Endothelial cell (in vitro differentiated cells): ENCODE results near the gene CCN2. TPM values are rescaled to one million over a fixed set of nuclear protein-coding genes. Genes with fewer than 3 reads are reported as not detected.

ENCODE experiments used
- DNase-seq: peaks from one replicate; pipeline ENCODE4 v3.0.0; 2021; ENCODE audit warnings: low spot score
- H3K27ac Mint-ChIP-seq: one replicate; pipeline ENCODE4 v1.8.0; 2021; ENCODE audit warnings: mixed read lengths, inconsistent platforms; ENCODE audit not compliant: unreplicated experiment
- H3K27me3 Mint-ChIP-seq: one replicate; pipeline ENCODE4 v1.8.0; 2021; ENCODE audit warnings: mild to moderate bottlenecking, moderate library complexity, mixed read lengths, inconsistent platforms; ENCODE audit not compliant: unreplicated experiment
- H3K36me3 Mint-ChIP-seq: one replicate; pipeline ENCODE4 v1.8.0; 2021; ENCODE audit warnings: mild to moderate bottlenecking, low read depth, mixed read lengths, inconsistent platforms; ENCODE audit not compliant: unreplicated experiment
- H3K4me1 Mint-ChIP-seq: one replicate; pipeline ENCODE4 v1.8.0; 2021; ENCODE audit warnings: mild to moderate bottlenecking, mixed read lengths, inconsistent platforms; ENCODE audit not compliant: unreplicated experiment
- H3K4me3 Mint-ChIP-seq: one replicate; pipeline ENCODE4 v1.8.0; 2021; ENCODE audit warnings: mild to moderate bottlenecking, mixed read lengths, inconsistent platforms; ENCODE audit not compliant: unreplicated experiment
- H3K9me3 Mint-ChIP-seq: one replicate; pipeline ENCODE4 v1.8.0; 2021; ENCODE audit warnings: mixed read lengths, inconsistent platforms; ENCODE audit not compliant: unreplicated experiment
- CTCF ChIP-seq: fragments of 200-600 bp; sonication (generic); IDR thresholded peaks from one replicate; pipeline ENCODE4 v1.5.0; 2021; ENCODE audit warnings: antibody characterized with exemption; ENCODE audit not compliant: unreplicated experiment
- total RNA-seq: library from RNA; stranded (reverse); fragmentation: NEBNext Ultra II Directional; extraction: Animal tissue kit (Norgen Biotek cat#: 25700); gene quantifications from one replicate; pipeline ENCODE4 v1.2.1, GENCODE V29; 2021; ENCODE audit not compliant: unreplicated experiment

The CCN2 gene
- total RNA-seq, 1 donor from 2014 or later: 12.0 TPM

GRCh38 chr6:131958095-131958494 is 6.9 kb upstream of the CCN2 start:
- no peaks in the 10 kb centered on the region for H3K36me3 Mint-ChIP-seq
- DNase-seq: no peak

DNA sequence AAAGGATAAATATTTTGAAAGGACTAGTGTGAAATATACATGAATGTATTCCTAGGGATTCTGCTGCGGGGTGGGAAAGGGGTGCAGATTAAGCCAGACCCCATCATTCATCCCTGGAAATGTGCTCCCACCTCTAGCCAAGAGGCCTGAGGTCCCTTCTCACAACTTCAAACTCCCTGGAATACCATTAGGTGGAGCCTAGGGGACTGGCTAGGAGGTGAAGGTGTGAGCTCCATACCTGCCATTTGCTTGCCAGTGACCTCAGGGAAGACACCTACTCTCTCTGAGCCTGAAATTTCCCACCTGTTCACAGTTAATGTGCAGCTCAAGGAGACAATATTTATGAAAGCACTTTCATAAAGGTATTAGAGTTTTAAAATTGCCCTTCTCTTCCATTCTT is 4.7 kb upstream of the CCN2 start:
- no peak for DNase-seq
- TF ChIP-seq CTCF: no peak
- Mint-ChIP-seq H3K27me3 (peaks cover 6% of the 10 kb centered on the region), H3K9me3 (no peaks in the 10 kb centered on the region), H3K4me3 (no peak overlapping the region), H3K27ac (no peak overlapping the region), H3K4me1 (peaks cover 17% of the 10 kb centered on the region), H3K36me3 (no peaks in the 10 kb centered on the region)

More at GRCh38 chr6:131958095-131958494, 6.9 kb upstream of the CCN2 start:
- Mint-ChIP-seq H3K27me3 (no peaks in the 10 kb centered on the region), H3K9me3 (no peaks in the 10 kb centered on the region), H3K4me3 (no peak overlapping the region), H3K27ac (no peak overlapping the region), H3K4me1 (peaks cover 9% of the 10 kb centered on the region)
- no peak for TF ChIP-seq CTCF

- no peak for DNase-seq
- no peak overlapping the region for H3K4me3 Mint-ChIP-seq
- H3K9me3 Mint-ChIP-seq: no peaks in the 10 kb centered on the region
- no peaks in the 10 kb centered on the region for H3K36me3 Mint-ChIP-seq
- no peak overlapping the region for H3K27ac Mint-ChIP-seq
- TF ChIP-seq CTCF: no peak
- peaks cover 9% of the 10 kb centered on the region for H3K27me3 Mint-ChIP-seq
- H3K4me1 Mint-ChIP-seq: peaks cover 20% of the 10 kb centered on the region
Measured at GRCh38 chr6:131955192-131955591, 4.0 kb upstream of the CCN2 start.

GRCh38 chr6:131954775-131955107 is 3.6 kb upstream of the CCN2 start:
- Mint-ChIP-seq H3K4me3 (no peak overlapping the region), H3K9me3 (no peaks in the 10 kb centered on the region), H3K27ac (no peak overlapping the region), H3K27me3 (peaks cover 12% of the 10 kb centered on the region), H3K36me3 (no peaks in the 10 kb centered on the region), H3K4me1 (peaks cover 23% of the 10 kb centered on the region)
- no peak for TF ChIP-seq CTCF
- DNase-seq: no peak

DNA sequence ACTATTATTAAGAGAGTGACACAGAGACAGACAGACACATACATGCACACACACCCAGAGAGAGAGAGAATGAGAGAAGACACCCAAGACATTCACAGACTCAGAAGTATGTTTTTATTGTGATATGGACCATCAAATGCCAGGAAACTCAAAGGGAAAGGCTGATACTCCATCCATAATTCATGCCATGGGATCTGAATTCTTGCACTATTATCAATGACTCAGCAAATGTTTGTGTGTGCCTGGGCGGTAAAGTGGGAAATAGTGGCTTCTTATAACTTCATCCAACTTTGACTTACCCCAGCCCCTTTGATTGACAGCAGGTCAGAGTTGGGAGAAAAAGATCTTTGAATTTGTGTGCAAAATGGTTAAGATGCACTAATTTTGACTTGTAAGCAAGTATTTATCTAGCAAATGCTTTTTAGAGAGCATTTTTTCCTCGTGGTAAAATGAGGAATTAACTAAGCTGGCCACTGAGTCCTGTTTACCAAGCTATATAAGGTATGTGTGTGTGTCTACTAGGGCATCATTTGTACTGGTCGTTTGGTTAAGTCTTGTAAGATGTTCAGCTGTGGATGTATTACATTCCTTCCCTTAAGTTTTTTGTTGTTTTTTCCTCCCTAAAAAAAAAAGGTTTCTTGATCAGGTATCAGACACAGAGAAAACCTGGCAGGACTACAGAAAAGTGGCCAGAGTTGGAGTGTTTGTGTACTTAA is 3.0 kb upstream of the CCN2 start:
- Mint-ChIP-seq H3K4me1 (peaks cover 28% of the 10 kb centered on the region), H3K27ac (no peak overlapping the region), H3K9me3 (no peaks in the 10 kb centered on the region), H3K27me3 (peaks cover 14% of the 10 kb centered on the region), H3K4me3 (no peak overlapping the region), H3K36me3 (peaks cover 3% of the 10 kb centered on the region)
- DNase-seq: no peak
- no peak for TF ChIP-seq CTCF
